ENCODE results near the gene HERC2.

DNA sequence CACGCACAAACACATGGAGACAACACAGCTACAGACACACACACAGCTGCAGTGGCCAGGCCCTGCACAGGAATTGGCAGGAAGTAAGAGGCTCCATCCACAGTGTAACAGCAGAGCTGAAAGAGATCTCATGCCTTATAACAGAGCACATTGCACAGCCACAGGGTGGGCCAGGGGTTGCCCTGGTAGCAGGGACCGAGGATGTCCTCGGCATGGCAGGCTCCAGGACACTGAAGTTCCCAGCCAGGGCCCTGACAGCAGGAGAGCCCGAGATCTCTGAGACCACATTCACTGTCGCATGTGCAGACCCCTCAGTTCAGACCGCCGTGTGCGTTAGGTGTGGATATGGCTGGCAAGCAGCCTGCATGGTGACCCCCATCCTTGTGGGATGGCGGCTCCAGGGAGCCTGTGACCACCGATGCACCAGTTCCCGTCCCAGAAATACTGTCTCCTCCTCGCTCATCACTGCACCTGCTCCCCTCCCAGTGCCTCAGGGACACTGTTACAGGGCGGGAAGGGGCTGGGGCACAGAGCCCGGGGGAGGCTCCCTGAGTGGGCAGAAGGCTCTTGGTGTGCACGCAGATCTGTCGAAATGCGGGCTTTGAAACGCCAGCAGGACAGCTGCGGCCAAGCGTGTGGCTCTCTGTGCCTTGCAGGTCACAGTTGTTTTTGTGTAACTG, 221.3 kb downstream of the HERC2 start:
- TF ChIP-seq, protein P1, sequence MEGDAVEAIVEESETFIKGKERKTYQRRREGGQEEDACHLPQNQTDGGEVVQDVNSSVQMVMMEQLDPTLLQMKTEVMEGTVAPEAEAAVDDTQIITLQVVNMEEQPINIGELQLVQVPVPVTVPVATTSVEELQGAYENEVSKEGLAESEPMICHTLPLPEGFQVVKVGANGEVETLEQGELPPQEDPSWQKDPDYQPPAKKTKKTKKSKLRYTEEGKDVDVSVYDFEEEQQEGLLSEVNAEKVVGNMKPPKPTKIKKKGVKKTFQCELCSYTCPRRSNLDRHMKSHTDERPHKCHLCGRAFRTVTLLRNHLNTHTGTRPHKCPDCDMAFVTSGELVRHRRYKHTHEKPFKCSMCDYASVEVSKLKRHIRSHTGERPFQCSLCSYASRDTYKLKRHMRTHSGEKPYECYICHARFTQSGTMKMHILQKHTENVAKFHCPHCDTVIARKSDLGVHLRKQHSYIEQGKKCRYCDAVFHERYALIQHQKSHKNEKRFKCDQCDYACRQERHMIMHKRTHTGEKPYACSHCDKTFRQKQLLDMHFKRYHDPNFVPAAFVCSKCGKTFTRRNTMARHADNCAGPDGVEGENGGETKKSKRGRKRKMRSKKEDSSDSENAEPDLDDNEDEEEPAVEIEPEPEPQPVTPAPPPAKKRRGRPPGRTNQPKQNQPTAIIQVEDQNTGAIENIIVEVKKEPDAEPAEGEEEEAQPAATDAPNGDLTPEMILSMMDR (IDR thresholded peaks at IDR 0.05; ENCODE audit: control extremely low read depth in 1 of 3, insufficient read depth in 1 of 3, low read depth in 1 of 3, low read length in 3 of 3): no peak
- TF ChIP-seq EZH2 (IDR thresholded peaks at IDR 0.05; ENCODE audit: low read depth, low read length, severe bottlenecking): no peak
- TF ChIP-seq MAFK (IDR thresholded peaks at IDR 0.05; ENCODE audit: low read depth, low read length): no peak
- TF ChIP-seq, protein P2, sequence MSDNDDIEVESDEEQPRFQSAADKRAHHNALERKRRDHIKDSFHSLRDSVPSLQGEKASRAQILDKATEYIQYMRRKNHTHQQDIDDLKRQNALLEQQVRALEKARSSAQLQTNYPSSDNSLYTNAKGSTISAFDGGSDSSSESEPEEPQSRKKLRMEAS (IDR thresholded peaks at IDR 0.05): no peak
- TF ChIP-seq SP1 (IDR thresholded peaks at IDR 0.05; ENCODE audit: low read depth, low read length): no peak
- TF ChIP-seq POLR2AphosphoS5 (IDR thresholded peaks at IDR 0.05; ENCODE audit: low read depth, low read length): no peak
- no peak for TF ChIP-seq TEAD4 (IDR thresholded peaks at IDR 0.05; ENCODE audit: low read depth, low read length)
- TF ChIP-seq RAD21 (IDR thresholded peaks at IDR 0.05 in 1 of 2, conservative IDR thresholded peaks at IDR 0.05 in 1 of 2; ENCODE audit: low read depth in 2 of 2, low read length in 2 of 2): no peak
